Activated B cell treated with CpG ODN at 0.5 μM for 24 hours (primary cell): ENCODE results near the gene P2RY8. TPM values are rescaled to one million over a fixed set of nuclear protein-coding genes. Genes with fewer than 3 reads are reported as not detected.

Experiments used
- ATAC-seq: fragments of 200-7000 bp; cut with Tn5 transposase; one replicate; pipeline ENCODE4 v1.10.0; 2021; ENCODE audit warnings: low read depth, mild to moderate bottlenecking, moderate library complexity
- CTCF ChIA-PET: fragments of 350-600 bp; sonication (Branson Sonifier 250); formaldehyde crosslinking; loops from one replicate; lab custom pipeline; 2021; ENCODE audit warnings: antibody characterized with exemption; lab: Charles Lee
- POLR2A ChIA-PET: fragments of 350-600 bp; sonication (Branson Sonifier 250); formaldehyde crosslinking; loops from one replicate; lab custom pipeline; 2021; ENCODE audit warnings: antibody characterized with exemption; lab: Charles Lee
- DNase-seq: peaks from one replicate; pipeline ENCODE4 v3.0.0; 2022
- H3K27ac Mint-ChIP-seq: one replicate; pipeline ENCODE4 v1.8.0; 2020; ENCODE audit warnings: mixed read lengths
- H3K27me3 Mint-ChIP-seq: one replicate; pipeline ENCODE4 v1.8.0; 2021; ENCODE audit warnings: mixed read lengths
- H3K36me3 Mint-ChIP-seq: one replicate; pipeline ENCODE4 v1.8.0; 2021; ENCODE audit warnings: low read depth, mixed read lengths
- H3K4me1 Mint-ChIP-seq: one replicate; pipeline ENCODE4 v1.8.0; 2021; ENCODE audit warnings: mixed read lengths
- H3K4me3 Mint-ChIP-seq: one replicate; pipeline ENCODE4 v1.8.0; 2020; ENCODE audit warnings: mild to moderate bottlenecking, mixed read lengths
- H3K9me3 Mint-ChIP-seq: one replicate; pipeline ENCODE4 v1.8.0; 2020; ENCODE audit warnings: mixed read lengths
- CTCF ChIP-seq: fragments of 200-600 bp; IDR thresholded peaks from one replicate; pipeline ENCODE4 v1.8.0; 2022; ENCODE audit warnings: antibody characterized with exemption, mild to moderate bottlenecking
- intact Hi-C: fragments of 100-400 bp; cut with micrococcal nuclease; formaldehyde crosslinking; loops from one replicate; pipeline ENCODE4 v1.15.1; 2024
- total RNA-seq: library from RNA; stranded (reverse); gene quantifications from 2 replicates; pipeline ENCODE4 v1.2.3, GENCODE V29; 2022

P2RY8 gene
- total RNA-seq, 1 donor from 2014 or later = 332 TPM

- ATAC-seq (peak; percentile 6), DNase-seq (peak; percentile 13)
- Mint-ChIP-seq H3K27me3 (no peaks in the 10 kb centered on the region), H3K9me3 (no peaks in the 10 kb centered on the region), H3K4me1 (peaks cover 62% of the 10 kb centered on the region), H3K36me3 (peaks cover 50% of the 10 kb centered on the region), H3K27ac (peak overlapping the region; percentile 65), H3K4me3 (peak overlapping the region; percentile 2)
- no peak for TF ChIP-seq CTCF
- CTCF ChIA-PET = no interaction called here
- intact Hi-C loops = no loop called here
- POLR2A ChIA-PET = no interaction called here
Observed at GRCh38 chrX:1462596-1463251, 74.3 kb downstream of the P2RY8 start.

GRCh38 chrX:1462110-1462509, 74.9 kb downstream of the P2RY8 start:
- no peak for TF ChIP-seq CTCF
- no peaks in the 10 kb centered on the region for H3K9me3 Mint-ChIP-seq
- no peaks in the 10 kb centered on the region for H3K27me3 Mint-ChIP-seq
- DNase-seq = no peak
- peaks cover 46% of the 10 kb centered on the region for H3K36me3 Mint-ChIP-seq
- intact Hi-C loops = no loop called here
- H3K4me3 Mint-ChIP-seq = no peak overlapping the region
- peak overlapping the region; percentile 11 for H3K27ac Mint-ChIP-seq
- CTCF ChIA-PET = no interaction called here
- peaks cover 56% of the 10 kb centered on the region for H3K4me1 Mint-ChIP-seq
- no peak for ATAC-seq
- POLR2A ChIA-PET = no interaction called here

- ATAC-seq (no peak), DNase-seq (peak; percentile 4)
- no peak for TF ChIP-seq CTCF
- no peaks in the 10 kb centered on the region for H3K27me3 Mint-ChIP-seq
- peak overlapping the region; percentile 41 for H3K27ac Mint-ChIP-seq
- intact Hi-C loops = loop anchor here (2.0 kb wide), 1 partner anchor 197 kb away; no protein-coding TSS in a partner anchor
- POLR2A ChIA-PET = no interaction called here
- no peaks in the 10 kb centered on the region for H3K9me3 Mint-ChIP-seq
- H3K4me3 Mint-ChIP-seq = no peak overlapping the region
- H3K4me1 Mint-ChIP-seq = peaks cover 26% of the 10 kb centered on the region
- CTCF ChIA-PET = no interaction called here
- H3K36me3 Mint-ChIP-seq = no peaks in the 10 kb centered on the region
Observed at GRCh38 chrX:1455948-1456280, 81.1 kb downstream of the P2RY8 start.

- peaks cover 32% of the 10 kb centered on the region for H3K4me1 Mint-ChIP-seq
- intact Hi-C loops = loop anchor here (1.0 to 5.0 kb wide), 22 partner anchors 14 to 1237 kb away; partner anchors contain the start of genes AKAP17A, CD99, DHRSX and P2RY8
Observed at GRCh38 chrX:1453951-1454785, 82.8 kb downstream of the P2RY8 start.

More at GRCh38 chrX:1453951-1454785, 82.8 kb downstream of the P2RY8 start:
- CTCF ChIA-PET = no interaction called here
- TF ChIP-seq CTCF = peak; percentile 37
- Mint-ChIP-seq H3K27ac (peak overlapping the region; percentile 50), H3K27me3 (no peaks in the 10 kb centered on the region), H3K4me3 (peak overlapping the region; percentile 63), H3K9me3 (peaks cover 2% of the 10 kb centered on the region), H3K36me3 (peaks cover 2% of the 10 kb centered on the region)
- ATAC-seq (peak; percentile 29), DNase-seq (peak; percentile 92)
- POLR2A ChIA-PET = no interaction called here
